ENCODE data around the gene PCSK5.
"Not testable (repeated sequence)": the region's sequence is repeated elsewhere in the genome, so short reads cannot be mapped to it uniquely, and the experiment has no call there.

PCSK5 gene

DNA sequence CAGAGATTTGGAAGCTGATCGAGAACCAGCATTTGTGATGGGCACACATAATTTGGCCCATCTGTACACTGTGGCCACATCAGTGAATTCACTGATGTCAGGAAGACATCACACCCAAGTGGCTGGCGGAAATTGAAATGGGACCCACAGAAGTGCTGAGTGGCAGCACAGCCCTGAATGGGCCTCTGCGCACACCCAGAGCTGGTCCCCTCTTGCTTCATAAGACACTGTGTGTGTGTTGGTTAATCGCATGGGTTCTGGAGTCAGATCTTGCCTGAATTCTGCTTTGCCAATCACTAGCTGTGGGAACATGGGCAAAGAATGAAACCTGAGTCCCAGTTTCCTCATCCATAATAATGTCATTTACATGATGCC is 72.2 kb downstream of the PCSK5 start:
- DNase-seq (ENCODE audit: low read depth in 2 of 2) = no peak

DNA sequence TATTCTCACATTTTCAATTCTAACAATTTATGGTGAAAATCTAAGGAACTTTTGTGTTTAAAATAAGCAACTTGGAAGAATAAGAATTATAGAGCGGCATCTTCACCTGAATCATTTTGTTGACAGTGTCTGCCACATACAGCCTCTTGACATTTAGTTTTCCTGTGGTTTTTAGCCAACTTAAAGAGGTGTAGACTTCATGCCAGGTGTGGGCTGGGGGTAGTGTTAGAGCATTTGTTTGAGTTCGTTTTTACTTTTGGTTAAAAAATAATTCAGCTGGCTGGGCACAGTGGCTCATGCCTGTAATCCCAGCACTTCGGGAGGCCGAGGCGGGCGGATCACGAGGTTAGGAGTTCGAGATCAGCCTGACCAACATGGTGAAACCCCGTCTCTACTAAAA is 72.8 kb downstream of the PCSK5 start:
- not testable (repeated sequence) for DNase-seq (ENCODE audit: low read depth in 2 of 2)

DNA sequence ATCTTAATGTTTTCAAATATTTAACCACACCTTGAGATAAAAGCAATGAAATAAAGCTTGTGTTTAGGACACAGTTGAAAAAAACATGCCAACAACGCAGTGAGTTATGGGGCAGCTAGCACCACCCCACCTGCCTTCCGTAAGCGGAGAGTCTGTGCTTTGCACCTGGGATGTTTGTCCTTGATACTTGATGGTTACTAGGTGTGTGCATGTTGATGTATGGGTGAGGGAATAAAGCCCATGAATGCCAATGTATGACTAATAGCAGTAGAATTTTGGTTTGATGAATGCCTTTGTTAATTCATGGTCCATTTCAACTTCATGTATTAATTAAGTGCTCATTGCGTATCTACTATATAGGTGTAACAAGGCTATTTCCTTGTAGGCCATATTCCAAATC is 74.0 kb downstream of the PCSK5 start:
- DNase-seq (ENCODE audit: low read depth in 2 of 2) = no peak

DNA sequence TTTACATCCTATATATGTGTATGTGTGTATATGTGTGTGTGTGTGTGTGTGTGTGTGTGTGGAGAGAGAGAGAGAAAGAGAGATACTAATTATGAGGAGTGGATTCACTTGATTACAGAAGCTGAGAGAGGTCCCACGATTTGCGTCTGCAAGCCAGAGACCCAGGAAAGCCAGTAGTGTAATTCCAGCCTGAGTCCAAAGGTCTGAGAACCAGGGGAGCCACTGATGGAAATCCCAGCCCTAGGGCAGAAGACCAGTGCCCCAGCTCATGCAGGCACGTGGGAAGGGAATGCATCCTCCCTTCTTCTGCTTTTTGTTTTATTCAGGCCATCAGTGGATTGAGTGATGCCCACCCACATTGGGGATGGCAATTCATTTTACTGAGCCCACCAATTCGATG is 74.8 kb downstream of the PCSK5 start:
- no peak for DNase-seq (ENCODE audit: low read depth in 2 of 2)

DNA sequence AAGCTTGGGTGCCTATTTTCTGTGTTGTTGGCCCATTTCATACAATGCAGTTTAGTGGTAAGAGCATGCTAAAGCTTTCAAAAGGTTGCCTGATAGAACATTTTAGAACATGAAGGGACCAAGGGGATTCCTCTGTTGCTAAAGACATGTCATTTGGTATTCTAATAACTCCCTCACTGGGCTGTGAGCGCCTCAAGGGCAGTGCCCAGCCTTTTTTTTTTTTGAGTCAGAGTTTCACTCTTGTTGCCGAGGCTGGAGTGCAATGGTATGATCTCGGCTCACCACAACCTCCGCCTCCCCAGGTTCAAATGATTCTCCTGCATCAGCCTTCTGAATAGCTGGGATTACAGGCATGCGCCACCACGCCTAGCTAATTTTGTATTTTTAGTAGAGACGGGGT is 77.1 kb downstream of the PCSK5 start:
- no peak for DNase-seq (ENCODE audit: low read depth in 2 of 2)

DNA sequence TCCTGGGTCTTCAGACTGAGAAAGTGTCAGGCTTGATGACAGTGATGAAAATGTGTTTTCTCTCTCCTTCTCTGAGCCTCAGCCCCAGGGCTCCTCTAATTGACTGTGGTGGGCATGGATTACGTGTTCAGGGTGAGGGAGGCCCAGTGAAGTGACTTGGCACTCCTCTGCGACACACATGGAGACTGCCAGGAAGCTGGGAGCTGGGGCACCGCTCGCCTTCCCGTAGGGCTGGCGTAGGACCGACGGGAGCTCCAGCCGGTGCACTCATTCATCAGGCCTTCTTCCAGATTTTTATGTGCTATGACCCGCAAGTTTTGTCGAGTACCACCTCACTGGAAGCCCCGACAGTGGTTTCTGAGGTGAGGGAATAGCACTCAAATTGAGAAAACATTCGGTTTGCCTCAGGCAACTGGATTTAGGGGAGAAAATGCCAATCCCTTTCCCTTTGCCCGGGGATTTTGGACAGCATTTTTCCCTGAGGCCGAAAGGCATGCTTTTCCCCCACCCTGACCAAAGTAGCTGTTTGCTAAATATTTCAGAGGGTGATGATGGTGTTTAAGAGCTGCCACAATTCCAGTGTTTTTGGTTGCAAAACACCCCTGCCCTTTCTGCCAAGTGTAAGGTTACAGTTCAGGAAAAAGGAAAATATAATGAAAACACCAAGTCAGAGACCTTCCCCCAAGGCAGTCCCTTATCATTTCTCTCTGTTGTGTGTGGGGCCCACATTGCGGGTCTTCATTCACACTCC is 83.7 kb downstream of the PCSK5 start:
- DNase-seq (ENCODE audit: low read depth in 2 of 2) = no peak

DNA sequence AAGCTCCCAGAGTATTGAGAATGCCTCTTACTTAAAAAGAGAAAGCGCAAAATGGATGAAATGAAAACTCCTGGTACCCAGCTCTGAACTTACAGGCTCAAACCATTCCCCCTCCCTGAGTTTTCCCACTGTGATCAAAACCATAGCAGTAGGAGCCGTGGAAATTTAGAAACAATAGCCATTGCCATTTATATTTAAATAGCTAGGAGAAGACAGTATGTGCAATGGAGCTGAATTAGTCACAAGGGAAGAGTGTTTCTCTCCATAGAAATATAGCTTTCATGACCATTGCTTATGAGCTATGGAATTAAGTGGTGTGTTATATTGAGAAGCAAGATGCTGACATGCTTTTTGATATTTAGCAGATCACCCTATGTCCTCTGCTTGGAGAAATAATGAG is 84.6 kb downstream of the PCSK5 start:
- no peak for DNase-seq (ENCODE audit: low read depth in 2 of 2)

DNA sequence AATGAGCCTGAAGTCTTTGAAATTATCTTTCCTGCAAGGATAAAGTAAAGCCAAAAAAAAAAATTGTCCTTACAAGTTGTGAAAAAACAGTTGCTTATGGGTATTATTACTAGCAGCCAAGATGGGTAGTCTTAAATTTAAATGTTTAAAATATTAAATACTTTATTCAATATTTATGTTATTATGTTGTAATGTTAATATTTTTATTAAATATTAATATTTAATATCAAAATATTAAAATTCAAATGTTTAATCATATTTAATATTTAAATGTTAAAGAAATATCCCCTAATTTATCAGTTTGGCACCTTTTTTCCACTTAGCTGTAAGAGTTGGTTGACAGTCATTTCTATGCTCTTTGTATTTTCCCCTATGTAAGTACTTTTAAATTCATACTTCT is 86.1 kb downstream of the PCSK5 start:
- no peak for DNase-seq (ENCODE audit: low read depth in 2 of 2)

DNA sequence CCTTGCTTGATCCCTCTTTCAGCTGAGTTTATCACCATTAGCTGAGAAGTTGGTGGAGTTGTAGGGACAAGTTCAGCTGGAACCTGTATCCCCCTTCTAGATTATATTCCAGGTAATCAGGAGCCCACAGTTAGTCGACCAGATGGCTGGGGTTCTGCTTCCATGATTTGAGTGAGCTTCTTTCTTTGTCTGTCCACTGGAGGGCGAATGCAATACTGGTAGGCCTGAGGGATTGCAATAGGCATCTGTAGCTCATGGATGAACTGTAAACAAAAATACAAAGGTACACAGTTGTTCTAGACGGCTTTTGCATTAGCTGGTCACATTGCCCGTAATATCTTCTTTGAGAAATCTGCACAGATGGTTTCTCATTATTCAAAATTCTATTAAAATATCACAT is 88.9 kb downstream of the PCSK5 start:
- DNase-seq (ENCODE audit: low read depth in 2 of 2) = no peak

DNA sequence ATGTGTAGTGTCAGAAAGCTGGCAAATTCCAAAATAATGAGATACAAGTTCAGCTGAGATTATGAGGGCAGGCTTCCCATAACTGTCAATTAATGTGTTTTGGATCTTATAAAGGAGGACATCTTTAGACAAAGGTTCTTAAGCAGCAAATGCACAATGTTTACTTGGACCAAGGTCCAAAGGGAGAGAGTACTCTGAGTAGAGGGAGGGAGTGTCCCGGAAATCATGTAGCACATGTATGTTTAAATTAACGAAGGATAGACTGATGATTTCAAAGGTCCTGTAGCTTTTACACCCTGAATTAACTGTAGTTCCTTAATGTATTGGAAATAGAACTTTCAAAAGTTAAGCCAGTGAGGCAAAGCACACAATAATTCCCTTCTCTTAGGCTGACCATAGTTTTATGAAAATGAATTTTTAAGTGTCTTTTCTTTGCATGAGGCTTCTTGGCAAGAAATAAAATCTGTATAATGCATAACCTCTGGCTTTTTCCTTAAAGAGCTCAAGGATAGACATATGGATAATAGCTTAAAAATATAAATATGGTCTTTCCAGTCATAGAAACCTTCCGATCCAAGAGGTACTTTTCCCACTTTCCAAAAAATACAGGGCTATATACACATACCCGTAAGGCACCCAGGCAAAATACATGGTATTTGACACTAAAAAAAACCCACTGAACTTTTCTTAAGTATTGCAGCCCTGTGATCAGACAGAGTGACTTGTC is 93.0 kb downstream of the PCSK5 start:
- DNase-seq (ENCODE audit: low read depth in 2 of 2) = no peak

DNA sequence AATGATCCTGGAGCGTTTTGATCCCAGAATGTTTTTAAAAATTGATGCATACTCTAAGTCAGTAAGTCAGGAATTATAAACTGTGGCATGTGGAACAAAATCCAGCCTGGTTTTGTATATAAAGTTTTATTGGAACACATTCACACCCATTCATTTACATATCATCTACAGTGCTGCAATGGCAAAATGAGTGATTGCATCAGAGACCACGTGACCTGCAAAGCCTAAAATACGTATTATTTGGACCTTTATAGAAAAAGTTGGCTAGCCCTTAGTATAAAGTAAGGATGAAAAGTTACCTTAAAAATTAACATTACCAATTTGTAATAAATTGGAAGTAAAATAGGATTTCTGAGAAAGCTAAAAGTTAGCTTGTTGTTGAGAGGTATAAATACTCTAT is 95.0 kb downstream of the PCSK5 start:
- no peak for DNase-seq (ENCODE audit: low read depth in 2 of 2)

DNA sequence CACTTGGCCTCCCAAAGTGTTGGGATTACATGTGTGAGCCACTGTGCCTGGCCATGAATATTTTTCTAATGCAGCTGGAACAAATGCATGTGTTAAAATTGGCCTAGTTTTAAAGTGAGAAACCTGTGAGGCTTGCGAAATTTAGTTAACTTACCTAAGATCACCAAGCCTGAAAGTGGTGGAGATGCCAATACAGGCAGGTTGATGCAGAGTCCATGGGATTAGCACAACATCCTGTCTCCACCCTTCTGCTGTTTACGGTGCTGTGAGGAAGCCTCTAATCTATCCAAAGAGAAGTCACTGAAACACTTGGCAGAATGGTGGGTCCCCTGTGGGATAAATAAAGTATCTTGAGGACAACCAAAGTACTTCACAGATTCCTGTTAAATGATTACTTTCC is 98.2 kb downstream of the PCSK5 start:
- no peak for DNase-seq (ENCODE audit: low read depth in 2 of 2)

DNA sequence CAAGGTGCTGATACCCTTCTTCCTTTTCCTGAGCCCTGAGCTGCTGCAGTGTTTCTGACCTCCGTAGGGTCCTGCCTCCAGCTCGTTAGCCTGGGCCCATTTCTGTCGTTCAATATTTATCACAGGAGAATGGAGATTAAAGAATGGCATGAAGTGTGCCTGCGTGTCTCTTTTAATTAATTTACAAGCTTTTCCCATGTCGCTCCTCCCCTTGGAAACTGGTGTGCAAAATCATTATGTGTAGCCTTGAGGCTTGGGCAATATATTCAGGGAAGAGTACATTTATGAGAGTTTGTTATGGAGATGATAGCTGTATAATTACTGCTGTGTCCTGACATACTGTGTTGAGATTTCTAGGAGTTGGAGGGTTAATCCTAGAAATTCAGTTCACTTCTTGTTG is 99.7 kb downstream of the PCSK5 start:
- no peak for DNase-seq (ENCODE audit: low read depth in 2 of 2)

DNA sequence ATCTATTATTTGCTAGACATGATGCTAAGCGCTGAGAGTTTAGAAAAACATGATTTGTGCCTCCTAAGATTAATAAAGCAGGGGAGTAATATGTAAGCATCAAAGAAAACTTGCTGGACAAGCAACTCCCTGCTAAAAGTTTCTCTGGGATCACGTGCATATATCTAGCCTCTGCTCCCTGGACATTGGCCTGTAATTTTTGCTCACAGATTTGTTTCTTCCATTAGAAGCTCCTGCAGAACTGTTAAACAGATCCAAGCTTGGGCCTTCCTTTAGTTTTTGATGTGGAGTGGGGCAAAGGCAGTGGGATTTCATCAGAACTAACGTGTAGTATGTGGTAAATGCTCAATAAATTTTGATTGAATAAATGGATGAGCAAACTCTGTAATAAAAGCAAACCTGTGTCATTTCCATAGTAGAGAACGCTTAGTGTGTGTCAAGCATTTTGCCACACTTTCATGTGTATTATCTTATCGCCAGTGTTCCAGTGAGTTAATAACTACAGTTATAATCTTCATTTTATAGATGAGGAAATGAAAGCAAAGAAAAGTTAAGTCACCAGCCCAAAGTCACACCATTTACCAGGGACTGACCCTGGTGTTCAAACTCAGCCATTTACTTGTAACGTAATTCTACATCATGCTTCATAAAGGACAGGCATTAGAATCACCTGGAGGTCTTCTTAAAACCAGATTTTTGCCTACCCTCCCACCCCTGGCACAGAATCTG is 100.3 kb downstream of the PCSK5 start:
- no peak for DNase-seq (ENCODE audit: low read depth in 2 of 2)

DNA sequence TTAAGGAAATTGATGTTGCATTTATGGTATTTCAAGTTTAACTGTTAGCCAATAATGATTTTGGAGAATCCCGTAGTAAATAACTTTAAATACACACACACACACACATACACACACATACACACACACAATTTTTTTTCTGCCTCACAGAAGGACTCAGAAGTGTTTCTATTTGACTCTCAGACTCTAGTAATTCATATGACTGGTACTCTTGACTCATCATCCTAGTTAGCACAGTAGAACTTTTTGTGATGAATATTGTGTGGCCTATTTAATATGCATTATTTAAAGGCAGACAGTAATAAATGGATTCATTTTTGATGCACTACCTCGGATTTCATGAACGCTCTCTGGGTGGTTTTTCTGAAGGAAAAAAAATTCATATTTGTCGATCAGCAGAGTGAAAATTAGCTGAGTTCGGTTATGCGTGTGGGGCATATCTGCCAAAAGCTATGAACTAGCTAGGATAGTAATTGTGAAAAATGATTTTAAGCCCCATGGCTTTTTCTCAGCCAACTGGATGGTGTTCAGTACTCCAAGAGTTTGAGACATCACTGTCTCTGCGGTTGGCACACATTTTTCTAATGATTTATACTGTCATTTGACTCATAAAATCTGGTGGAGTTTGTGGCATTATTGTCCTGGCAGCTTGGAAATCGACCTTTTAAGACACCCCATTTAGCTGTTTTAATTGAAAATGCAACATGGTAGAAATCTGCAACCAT is 102.2 kb downstream of the PCSK5 start:
- no peak for DNase-seq (ENCODE audit: low read depth in 2 of 2)

DNA sequence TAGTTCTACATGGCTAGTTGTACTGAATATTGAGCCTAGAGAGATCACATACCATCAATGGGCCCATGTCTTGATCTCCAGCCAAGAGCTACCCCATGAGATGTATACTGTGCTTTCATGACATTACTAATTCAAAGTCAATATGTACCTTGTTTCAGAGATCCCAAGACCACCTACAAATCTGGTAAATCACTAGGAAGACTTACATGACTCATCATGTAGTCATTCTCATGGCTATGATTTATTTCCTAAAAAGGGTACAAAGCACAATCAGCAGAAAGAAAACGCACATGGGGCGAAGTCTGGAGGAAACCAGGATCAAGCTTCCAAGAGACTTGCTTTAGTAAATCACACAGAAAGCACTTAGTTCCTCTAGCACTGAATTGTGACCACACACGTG is 103.0 kb downstream of the PCSK5 start:
- DNase-seq (ENCODE audit: low read depth in 2 of 2) = no peak

DNA sequence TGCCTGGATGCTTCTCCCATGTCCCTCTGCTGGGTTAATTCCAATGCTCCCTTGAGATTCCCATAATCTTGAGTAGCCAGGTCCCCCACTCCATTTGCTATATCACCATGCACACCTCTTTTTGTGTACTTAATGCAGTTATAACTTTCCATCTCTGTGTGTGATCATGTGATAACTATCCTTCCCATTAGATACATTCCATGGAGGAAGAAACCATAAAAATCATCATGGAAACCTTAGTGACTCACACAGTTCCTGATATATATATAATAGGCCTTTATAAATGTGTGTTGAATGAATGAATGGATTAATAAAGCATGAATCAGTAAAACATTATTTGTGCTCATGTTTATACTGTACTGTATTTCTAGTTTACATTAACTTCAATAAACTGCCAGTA is 104.6 kb downstream of the PCSK5 start:
- DNase-seq (ENCODE audit: low read depth in 2 of 2) = no peak

DNA sequence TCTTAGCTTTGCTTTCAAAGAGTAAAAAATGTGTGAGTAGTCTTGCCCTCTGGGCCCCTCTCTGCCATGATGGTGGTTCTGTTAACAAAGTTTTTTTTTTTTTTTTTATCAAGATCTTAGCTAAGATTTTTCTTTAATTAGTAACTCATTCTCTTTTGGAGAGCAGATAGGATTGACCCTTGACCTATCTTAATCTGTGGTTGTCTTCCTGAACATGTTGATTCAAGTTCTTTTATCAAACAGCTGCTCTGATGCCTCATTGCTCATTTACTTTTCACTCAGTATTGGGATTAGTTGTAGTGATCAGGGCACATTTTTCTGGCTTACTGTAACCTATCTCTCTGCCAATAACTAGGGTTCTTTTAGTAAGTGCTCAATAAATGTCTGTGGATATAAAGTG is 106.3 kb downstream of the PCSK5 start:
- DNase-seq (ENCODE audit: low read depth in 2 of 2) = no peak

DNA sequence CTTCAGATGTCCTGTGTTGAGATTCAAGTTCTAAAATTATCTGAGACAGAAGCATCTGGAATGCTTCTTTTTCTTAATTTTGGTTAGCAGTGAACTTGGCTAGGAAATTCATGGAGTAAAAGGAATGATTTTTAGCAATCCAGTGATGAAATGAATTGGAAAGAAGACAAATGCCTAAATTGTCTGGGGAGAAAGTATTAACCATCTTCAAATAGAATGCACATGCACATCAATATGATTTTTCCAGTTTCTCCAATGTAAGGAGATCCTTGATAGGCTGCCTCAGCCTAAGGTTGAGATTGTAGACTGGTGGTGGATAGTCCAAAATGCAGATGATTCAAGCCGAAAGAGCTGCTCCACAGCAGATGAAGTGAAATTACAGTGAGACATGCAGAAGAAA is 106.7 kb downstream of the PCSK5 start:
- DNase-seq (ENCODE audit: low read depth in 2 of 2) = no peak

DNA sequence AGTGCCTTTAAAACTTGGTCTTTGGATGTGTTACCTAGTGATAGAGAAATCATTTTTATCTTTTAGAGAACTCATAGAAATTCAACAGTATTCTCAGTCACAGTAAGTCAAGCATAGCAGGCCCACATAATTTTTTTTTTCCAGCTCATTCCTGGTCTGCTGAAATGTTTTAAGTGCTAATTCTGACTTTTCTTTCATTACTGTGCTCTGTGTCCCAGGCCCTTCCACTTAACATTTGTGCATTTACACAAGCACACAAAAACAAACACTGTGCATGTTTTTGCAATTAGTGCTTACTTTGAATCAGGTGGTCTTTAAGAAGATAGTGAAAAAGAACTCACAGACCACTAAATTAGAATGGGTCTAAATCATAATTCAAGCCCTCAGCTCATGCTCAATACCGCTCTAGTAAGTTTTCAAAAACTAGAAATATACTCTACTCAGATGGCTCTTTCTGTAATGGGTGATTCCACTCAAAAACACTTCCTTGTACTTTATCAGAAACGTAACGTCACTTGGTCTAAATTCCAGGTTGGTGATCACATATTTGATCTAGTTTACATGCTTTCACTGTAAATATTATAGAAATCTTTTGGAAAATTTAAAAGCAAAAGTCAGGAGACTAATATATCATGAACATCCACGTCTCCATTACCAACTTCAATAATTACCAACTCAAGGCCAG is 107.8 kb downstream of the PCSK5 start:
- DNase-seq (ENCODE audit: low read depth in 2 of 2) = no peak

DNA sequence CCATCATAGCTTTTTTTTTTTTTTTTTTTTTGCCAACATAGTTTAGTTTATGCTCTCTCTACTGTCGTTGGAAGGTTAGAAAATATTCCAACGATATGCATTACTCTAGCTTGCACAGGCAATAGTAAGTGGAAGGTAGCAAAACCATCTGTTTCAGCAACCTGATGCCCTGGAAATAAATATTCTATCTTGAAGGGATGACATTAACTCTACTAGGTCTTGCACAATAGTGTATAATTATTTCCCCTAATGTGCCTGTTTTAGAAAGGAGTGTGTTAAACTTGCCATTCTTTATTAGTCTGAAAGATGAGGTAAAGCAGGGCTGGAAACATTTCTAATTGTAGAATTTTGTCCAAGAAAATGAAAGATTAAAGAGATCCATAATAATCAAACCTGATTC is 111.0 kb downstream of the PCSK5 start:
- DNase-seq (ENCODE audit: low read depth in 2 of 2) = no peak

DNA sequence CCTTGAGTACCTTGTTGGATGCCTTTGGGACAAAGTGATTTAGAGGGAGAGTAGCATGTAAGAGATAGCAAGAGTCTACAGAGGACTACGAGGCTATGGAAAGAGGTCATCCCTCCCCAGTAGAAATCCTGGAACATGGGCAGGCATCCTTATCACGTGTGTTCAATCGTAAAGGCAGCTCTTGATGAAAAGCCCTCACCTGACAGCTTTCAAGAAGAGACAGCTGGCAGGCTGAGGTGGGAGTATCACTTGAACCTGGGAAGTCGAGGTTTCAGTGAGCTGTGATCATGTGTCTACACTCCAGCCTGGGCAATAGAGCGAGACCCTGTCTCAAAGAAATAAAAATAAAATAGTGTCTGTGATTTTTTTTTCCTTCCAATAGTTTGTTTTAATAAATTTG is 112.6 kb downstream of the PCSK5 start:
- no peak for DNase-seq (ENCODE audit: low read depth in 2 of 2)
